Measurements from ENCODE around the gene LRP5.

The LRP5 gene

GRCh38 chr11:68293708-68294107, 18.7 kb upstream of the LRP5 start:
- no peaks in the 10 kb centered on the region for H3K36me3 Mint-ChIP-seq (ENCODE audit: low read depth)
- TF ChIP-seq, protein P1, sequence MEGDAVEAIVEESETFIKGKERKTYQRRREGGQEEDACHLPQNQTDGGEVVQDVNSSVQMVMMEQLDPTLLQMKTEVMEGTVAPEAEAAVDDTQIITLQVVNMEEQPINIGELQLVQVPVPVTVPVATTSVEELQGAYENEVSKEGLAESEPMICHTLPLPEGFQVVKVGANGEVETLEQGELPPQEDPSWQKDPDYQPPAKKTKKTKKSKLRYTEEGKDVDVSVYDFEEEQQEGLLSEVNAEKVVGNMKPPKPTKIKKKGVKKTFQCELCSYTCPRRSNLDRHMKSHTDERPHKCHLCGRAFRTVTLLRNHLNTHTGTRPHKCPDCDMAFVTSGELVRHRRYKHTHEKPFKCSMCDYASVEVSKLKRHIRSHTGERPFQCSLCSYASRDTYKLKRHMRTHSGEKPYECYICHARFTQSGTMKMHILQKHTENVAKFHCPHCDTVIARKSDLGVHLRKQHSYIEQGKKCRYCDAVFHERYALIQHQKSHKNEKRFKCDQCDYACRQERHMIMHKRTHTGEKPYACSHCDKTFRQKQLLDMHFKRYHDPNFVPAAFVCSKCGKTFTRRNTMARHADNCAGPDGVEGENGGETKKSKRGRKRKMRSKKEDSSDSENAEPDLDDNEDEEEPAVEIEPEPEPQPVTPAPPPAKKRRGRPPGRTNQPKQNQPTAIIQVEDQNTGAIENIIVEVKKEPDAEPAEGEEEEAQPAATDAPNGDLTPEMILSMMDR (IDR thresholded peaks at IDR 0.05) = no peak
- no peaks in the 10 kb centered on the region for H3K4me1 Mint-ChIP-seq
- no peak overlapping the region for H3K4me3 Mint-ChIP-seq
- peaks cover 15% of the 10 kb centered on the region for H3K27me3 Mint-ChIP-seq (ENCODE audit: low read depth, poor library complexity)
- peaks cover 17% of the 10 kb centered on the region for H3K9me3 Mint-ChIP-seq
- DNase-seq = no peak
- no peak overlapping the region for H3K27ac Mint-ChIP-seq

GRCh38 chr11:68295271-68295670, 17.1 kb upstream of the LRP5 start:
- H3K4me3 Mint-ChIP-seq = no peak overlapping the region
- peaks cover 15% of the 10 kb centered on the region for H3K27me3 Mint-ChIP-seq (ENCODE audit: low read depth, poor library complexity)
- TF ChIP-seq, protein P1 (IDR thresholded peaks at IDR 0.05) = no peak
- no peak overlapping the region for H3K27ac Mint-ChIP-seq
- H3K4me1 Mint-ChIP-seq = no peaks in the 10 kb centered on the region
- peaks cover 5% of the 10 kb centered on the region for H3K9me3 Mint-ChIP-seq
- DNase-seq = no peak
- H3K36me3 Mint-ChIP-seq (ENCODE audit: low read depth) = no peaks in the 10 kb centered on the region

DNA sequence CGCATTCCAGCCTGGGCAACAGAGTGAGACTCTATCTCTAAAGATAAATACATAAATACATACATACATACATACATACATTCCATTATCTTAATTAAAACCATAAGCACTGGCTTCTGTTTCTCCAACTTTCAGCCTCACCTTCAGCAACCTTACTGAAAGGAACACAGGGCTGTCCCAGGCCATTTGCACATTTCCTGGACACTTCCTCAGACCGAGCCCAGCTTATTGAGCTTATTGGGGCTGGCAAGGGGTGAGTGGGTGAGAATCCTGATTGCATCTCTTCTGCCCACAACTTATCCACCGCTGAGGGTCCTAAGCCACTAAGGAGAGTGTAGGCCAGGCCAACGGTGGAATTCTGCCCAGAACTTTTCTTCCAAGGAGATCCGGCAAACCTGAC, 16.5 kb upstream of the LRP5 start:
- H3K36me3 Mint-ChIP-seq (ENCODE audit: low read depth) = no peaks in the 10 kb centered on the region
- H3K4me1 Mint-ChIP-seq = no peaks in the 10 kb centered on the region
- peaks cover under 1% of the 10 kb centered on the region for H3K9me3 Mint-ChIP-seq
- DNase-seq = no peak
- H3K27ac Mint-ChIP-seq = no peak overlapping the region
- H3K4me3 Mint-ChIP-seq = no peak overlapping the region
- TF ChIP-seq, protein P1 (IDR thresholded peaks at IDR 0.05) = no peak
- peaks cover 15% of the 10 kb centered on the region for H3K27me3 Mint-ChIP-seq (ENCODE audit: low read depth, poor library complexity)

GRCh38 chr11:68296344-68297051, 15.9 kb upstream of the LRP5 start:
- H3K27me3 Mint-ChIP-seq (ENCODE audit: low read depth, poor library complexity) = peaks cover 15% of the 10 kb centered on the region
- H3K4me1 Mint-ChIP-seq = no peaks in the 10 kb centered on the region
- no peak overlapping the region for H3K27ac Mint-ChIP-seq
- H3K9me3 Mint-ChIP-seq = no peaks in the 10 kb centered on the region
- no peak for DNase-seq
- H3K36me3 Mint-ChIP-seq (ENCODE audit: low read depth) = no peaks in the 10 kb centered on the region
- TF ChIP-seq, protein P1 (IDR thresholded peaks at IDR 0.05) = no peak
- no peak overlapping the region for H3K4me3 Mint-ChIP-seq

DNA sequence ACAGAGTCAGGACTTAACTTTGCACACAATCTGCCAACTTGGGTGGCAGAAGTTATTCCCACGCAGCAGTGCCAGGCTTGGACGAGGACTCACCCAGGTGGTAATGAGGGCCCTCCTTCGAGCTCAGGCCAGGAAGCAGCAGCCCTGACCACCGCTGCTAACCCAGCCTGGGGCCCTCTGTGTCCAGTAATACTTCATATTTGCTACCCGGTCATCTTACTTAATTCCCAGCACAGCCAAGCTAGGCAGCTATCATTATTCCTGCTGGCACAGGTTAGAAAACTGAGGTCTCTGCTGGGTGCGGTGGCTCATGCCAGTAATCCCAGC, 15.4 kb upstream of the LRP5 start:
- H3K9me3 Mint-ChIP-seq = no peaks in the 10 kb centered on the region
- H3K27me3 Mint-ChIP-seq (ENCODE audit: low read depth, poor library complexity) = peaks cover 15% of the 10 kb centered on the region
- TF ChIP-seq, protein P1 (IDR thresholded peaks at IDR 0.05) = no peak
- no peaks in the 10 kb centered on the region for H3K4me1 Mint-ChIP-seq
- H3K4me3 Mint-ChIP-seq = no peak overlapping the region
- H3K36me3 Mint-ChIP-seq (ENCODE audit: low read depth) = no peaks in the 10 kb centered on the region
- no peak overlapping the region for H3K27ac Mint-ChIP-seq
- DNase-seq = no peak

DNA sequence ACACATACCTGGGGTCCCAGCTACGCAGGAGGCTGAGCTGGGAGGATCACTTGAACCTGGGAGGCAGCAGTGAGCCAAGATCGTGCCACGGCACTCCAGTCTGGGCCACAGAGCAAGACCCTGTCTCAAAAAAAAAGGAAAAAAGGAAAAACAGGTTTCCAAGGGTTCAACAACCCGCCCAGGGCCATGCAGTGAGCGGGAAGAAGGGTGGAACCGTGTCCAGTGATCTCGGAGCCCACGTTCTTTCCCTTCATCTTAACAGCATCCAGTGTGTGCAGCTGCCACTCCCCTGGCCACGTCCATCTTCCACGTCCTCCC, 14.9 kb upstream of the LRP5 start:
- Mint-ChIP-seq H3K36me3 (ENCODE audit: low read depth) (no peaks in the 10 kb centered on the region), H3K27me3 (ENCODE audit: low read depth, poor library complexity) (peaks cover 15% of the 10 kb centered on the region), H3K27ac (no peak overlapping the region), H3K9me3 (no peaks in the 10 kb centered on the region), H3K4me1 (peaks cover 2% of the 10 kb centered on the region), H3K4me3 (no peak overlapping the region)
- DNase-seq = no peak
- TF ChIP-seq, protein P1 (IDR thresholded peaks at IDR 0.05) = no peak

Measured in nephron progenitor cell (in vitro differentiated cells).